Heart left ventricle (tissue), 16 donors: ENCODE measurements around the gene CIAO2A. TPM values are rescaled to one million over a fixed set of nuclear protein-coding genes. Genes with fewer than 3 reads are reported as not detected.

ENCODE experiments used
- ATAC-seq, 4 donors: fragments of 200-7000 bp; cut with Tn5 transposase; one replicate each; pipeline ENCODE4 v1.9.1; 2020 to 2022; ENCODE audit warnings: moderate library complexity in 4 of 4, mild to moderate bottlenecking in 3 of 4, moderate number of reproducible peaks in 1 of 4
- DNase-seq, 5 donors: peaks; one replicate each; pipeline ENCODE4 v3.0.0-alpha.2; 2020
- H3K27ac ChIP-seq, 12 donors: fragments of 200-600 bp; sonication (generic) in 4 of 12; one replicate each; pipeline versions ENCODE4 v1.5.0 to v1.8.0; 2016 to 2022; ENCODE audit warnings: mild to moderate bottlenecking in 2 of 12
- H3K27me3 ChIP-seq, 9 donors: fragments of 200-600 bp; sonication (generic) in 2 of 9; one replicate each; pipeline versions ENCODE4 v1.5.1 to v1.8.0; 2016 to 2022; ENCODE audit warnings: mild to moderate bottlenecking in 3 of 9
- H3K36me3 ChIP-seq, 9 donors: fragments of 200-600 bp; sonication (generic) in 2 of 9; one replicate each; pipeline versions ENCODE4 v1.5.0 to v1.8.0; 2018 to 2022; ENCODE audit warnings: mild to moderate bottlenecking in 2 of 9
- H3K4me1 ChIP-seq, 12 donors: fragments of 200-600 bp; sonication (generic) in 4 of 12; one replicate each; pipeline versions ENCODE4 v1.5.0 to v1.8.0; 2016 to 2022; ENCODE audit warnings: mild to moderate bottlenecking in 3 of 12
- H3K4me3 ChIP-seq, 12 donors: fragments of 200-600 bp; sonication (generic) in 4 of 12; one replicate each; pipeline versions ENCODE4 v1.5.0 to v1.8.0; 2017 to 2022; ENCODE audit warnings: mild to moderate bottlenecking in 9 of 12, moderate library complexity in 4 of 12
- H3K9me3 ChIP-seq, 12 donors: fragments of 200-600 bp; sonication (generic) in 4 of 12; one replicate each; pipeline versions ENCODE4 v1.5.0 to v1.8.0; 2016 to 2022; ENCODE audit warnings: mild to moderate bottlenecking in 1 of 12
- CTCF ChIP-seq, 12 donors: fragments of 200-600 bp; sonication (generic) in 4 of 12; IDR thresholded peaks; one replicate each; pipeline versions ENCODE4 v1.5.0 to v1.8.0; 2018 to 2022; ENCODE audit warnings: antibody characterized with exemption in 12 of 12, mild to moderate bottlenecking in 5 of 12
- POLR2A ChIP-seq, 2 donors: fragments of 450-650 bp; IDR thresholded peaks; one replicate each; pipeline ENCODE4 v1.6.1; 2017; ENCODE audit warnings: antibody characterized with exemption in 2 of 2, mild to moderate bottlenecking in 2 of 2, moderate library complexity in 2 of 2
- WGBS, 4 donors: extraction: QIAGEN DNeasy Blood & Tissue Kit in 2 of 4; methylation state at CpG; one replicate each; pipeline versions ENCODE4 v1.1.5 to v1.1.7; 2013 to 2018; 5-methylcytosine and 5-hydroxymethylcytosine counted together
- intact Hi-C, 10 donors: fragments of 100-400 bp; cut with DNase I; formaldehyde crosslinking; loops; one replicate each; pipeline versions ENCODE4 v1.11.1 to v1.14.2; 2022
- polyA plus RNA-seq, 2 donors: library from polyadenylated mRNA; stranded (reverse); fragments of 200-250 nt; gene quantifications; one replicate each; pipeline ENCODE4 v1.2.3, GENCODE V29; 2013
- total RNA-seq, 9 donors: library from RNA; depleted of rRNA in 2 of 9; stranded (reverse); fragments of >200 nt in 2 of 9; fragmentation: NEBNext Ultra II Directional in 3 of 9; extraction: Animal tissue kit (Norgen Biotek cat#: 25700) in 3 of 9; gene quantifications; one replicate each; pipeline versions ENCODE4 v1.1.0 to v1.2.4, GENCODE V29; 2016 to 2023
- donor health status: ischemic (EF 13 %, LVEDD 7.1; RV severe dilation, severe dysfunction).
- donor health status: healthy with polysubstance abuse.
- donor health status: DM: no; HTN: yes; CAD: no.
- donor health status: DM: no; HTN: no; CAD: no.
- donor health status: ischemic (EF 25% LVEDD 6.9; RV normal size, moderate dysfunction).
- donor health status: ischemic (EF 25% LVEDD 5.7; RV mildly dilated, moderate dysfunction).
- donor health status: healthy.
- donor health status: DM: yes; HTN: yes; CAD: no.
- donor health status: ischemic (EF 35%, LVEDD 5.7; RV mildly dilated, moderate dysfunction).
- donor health status: nonischemic (EF 11% LVEDD 7.7; RV severe dilation, severe dysfunction).
- donor health status: DM: yes; HTN: yes; CAD: no.
- donor health status: PGD.
- donor health status: ischemic (EF 29% LVEDD 5.4; RV normal size, mild dysfunction).
- donor health status: nonischemic (EF 23%, LVEDD 6.1; RV moderate dilation, normal function).

The CIAO2A gene
- total and polyA plus RNA-seq, 11 donors: 41.6 to 114 (median 56.5) TPM

GRCh38 chr15:64133623-64134344 is 40.1 kb upstream of the CIAO2A start:
- Histone ChIP-seq H3K9me3 (no peaks in the 10 kb centered on the region), H3K27me3 (no peaks in the 10 kb centered on the region), H3K27ac (peak overlapping the region in 5 of 12 donors; percentile 15 to 51 (median 39)), H3K4me3 (no peak overlapping the region), H3K4me1 (peaks cover 0 to 39% (median 8%) of the 10 kb centered on the region in 12 donors), H3K36me3 (peaks cover 3 to 100% (median 100%) of the 10 kb centered on the region in 9 donors)
- ATAC-seq (no peak), DNase-seq (no peak)
- TF ChIP-seq CTCF (IDR thresholded peaks at IDR 0.05): no peak
- TF ChIP-seq POLR2A (IDR thresholded peaks at IDR 0.05): no peak
- intact Hi-C loops: no loop called here
- WGBS, 4 donors: 90 to 94% (median 92%) methylated on average over 10 of the region's 10 CpGs

GRCh38 chr15:64132217-64132616 is 38.6 kb upstream of the CIAO2A start:
- intact Hi-C loops: no loop called here
- H3K36me3 ChIP-seq: peaks cover 3 to 100% (median 100%) of the 10 kb centered on the region in 9 donors
- no peak for TF ChIP-seq POLR2A (IDR thresholded peaks at IDR 0.05)
- TF ChIP-seq CTCF (IDR thresholded peaks at IDR 0.05): no peak
- peak in 2 of 5 donors; percentile 57 to 66 for DNase-seq
- peak overlapping the region in 6 of 12 donors; percentile 13 to 51 (median 28) for H3K27ac ChIP-seq
- no peak overlapping the region for H3K4me3 ChIP-seq
- 47 to 74% (median 57%) methylated on average over 4 of the region's 4 CpGs for WGBS, 4 donors
- H3K9me3 ChIP-seq: no peaks in the 10 kb centered on the region
- no peaks in the 10 kb centered on the region for H3K27me3 ChIP-seq
- peak; percentile 44 to 64 (median 57) for ATAC-seq
- H3K4me1 ChIP-seq: peaks cover 0 to 37% (median 8%) of the 10 kb centered on the region in 12 donors

GRCh38 chr15:64131547-64131946 is 37.9 kb upstream of the CIAO2A start:
- no peaks in the 10 kb centered on the region for H3K27me3 ChIP-seq
- ATAC-seq (peak; percentile 46 to 62 (median 50)), DNase-seq (no peak)
- 79 to 88% (median 84%) methylated on average over 7 of the region's 7 CpGs for WGBS, 4 donors
- peaks cover 1 to 100% (median 100%) of the 10 kb centered on the region in 9 donors for H3K36me3 ChIP-seq
- peak overlapping the region in 4 of 12 donors; percentile 20 to 51 (median 32) for H3K27ac ChIP-seq
- TF ChIP-seq POLR2A (IDR thresholded peaks at IDR 0.05) (no peak), CTCF (IDR thresholded peaks at IDR 0.05) (no peak)
- H3K9me3 ChIP-seq: no peaks in the 10 kb centered on the region
- intact Hi-C loops: no loop called here
- no peak overlapping the region for H3K4me3 ChIP-seq
- H3K4me1 ChIP-seq: peaks cover 0 to 37% (median 8%) of the 10 kb centered on the region in 12 donors

GRCh38 chr15:64130159-64130558 is 36.5 kb upstream of the CIAO2A start:
- Histone ChIP-seq H3K4me1 (peaks cover 0 to 37% (median 8%) of the 10 kb centered on the region in 12 donors), H3K27me3 (no peaks in the 10 kb centered on the region), H3K9me3 (no peaks in the 10 kb centered on the region), H3K27ac (no peak overlapping the region), H3K4me3 (no peak overlapping the region), H3K36me3 (peaks cover 0 to 100% (median 99%) of the 10 kb centered on the region in 9 donors)
- WGBS, 4 donors: 91 to 99% (median 95%) methylated on average over 3 of the region's 3 CpGs
- intact Hi-C loops: no loop called here
- no peak for DNase-seq
- no peak for ATAC-seq
- TF ChIP-seq CTCF (IDR thresholded peaks at IDR 0.05): no peak
- no peak for TF ChIP-seq POLR2A (IDR thresholded peaks at IDR 0.05)
